ENCODE measurements around the gene TMEM108. TPM values are rescaled to one million over a fixed set of nuclear protein-coding genes. Genes with fewer than 3 reads are reported as not detected.

Gene TMEM108
- total and polyA plus RNA-seq, 10 of the 15 experiments (the other 5 are each of a cell fraction or from before 2014, with no cell fraction given) = 0.02 to 0.58 (median 0.12) TPM; not detected in 5

DNA sequence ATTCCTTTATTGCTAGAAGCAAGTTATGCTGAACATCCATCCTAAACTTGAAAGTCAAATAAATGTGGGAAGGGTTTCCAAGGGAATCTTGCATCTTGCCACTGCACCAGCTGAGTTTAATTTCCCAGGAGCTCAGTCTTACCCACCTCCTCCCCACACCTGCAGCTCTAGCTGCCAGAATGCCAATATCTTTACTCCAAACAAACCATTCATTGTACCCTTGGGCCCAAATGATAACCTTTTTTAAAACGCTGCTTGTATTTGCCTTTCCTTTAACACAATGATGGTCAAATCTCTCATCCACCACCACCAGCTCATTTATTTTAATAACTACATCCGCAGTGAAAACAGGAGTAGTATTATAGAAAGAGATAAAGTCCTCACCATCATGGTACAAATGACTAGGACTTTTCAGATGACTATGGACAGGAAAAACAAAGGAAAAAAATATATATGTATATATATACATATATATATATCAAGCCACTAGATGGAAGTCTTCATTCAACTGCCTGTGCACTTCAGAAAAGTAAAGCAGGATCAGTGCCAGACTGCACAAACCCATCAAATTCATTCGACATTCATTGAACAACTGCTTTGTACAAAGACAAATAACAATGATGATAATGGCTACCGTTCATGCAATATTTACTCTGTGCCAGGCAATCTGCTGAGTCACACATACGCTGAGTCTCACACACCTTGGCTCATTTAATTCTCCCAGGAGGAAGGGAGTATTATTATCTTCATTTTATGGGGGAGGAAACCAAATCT is 405.6 kb downstream of the TMEM108 start:
- ChIA-PET RAD21 (ENCODE audit: unreplicated experiment) (interaction anchor here (0.7 to 3.2 kb wide), 4 partner anchors 32 to 134 kb away, joined by 3 to 22 read pairs (median 8); partner anchors contain the start of gene CDV3), SMC1A (ENCODE audit: uncharacterized antibody, unreplicated experiment) (interaction anchor here (0.7 to 20.4 kb wide), 5 partner anchors 8 to 134 kb away, joined by 3 to 380 read pairs (median 5); no protein-coding TSS in a partner anchor), CTCF (interaction anchor here (0.8 to 1.7 kb wide), 6 partner anchors 13 to 375 kb away, joined by 3 to 10 read pairs (median 4); partner anchors contain the start of gene CDV3), POLR2A (interaction anchor here (0.6 to 1.6 kb wide), 2 partner anchors 125 to 129 kb away, joined by 4 read pairs; partner anchors contain the start of gene CDV3)
- ATAC-seq = no peak
- Histone ChIP-seq H3K4me2 (ENCODE audit: control insufficient read depth, insufficient read depth) (peak overlapping the region; percentile 17), H3K79me2 (ENCODE audit: control insufficient read depth, insufficient read depth, low read length) (no peaks in the 10 kb centered on the region), H3K9ac (ENCODE audit: control insufficient read depth, insufficient read depth, low read length) (no peak overlapping the region), H3K27ac (ENCODE audit: control insufficient read depth, insufficient read depth) (peak overlapping the region; percentile 41), H2AFZ (ENCODE audit: control insufficient read depth, low read depth, low read length) (peak overlapping the region; percentile 57), H3K27me3 (replicated peaks in 1 of 2; ENCODE audit: control insufficient read depth in 2 of 2, insufficient read depth in 2 of 2, low read length in 1 of 2) (no peaks in the 10 kb centered on the region), H3K4me1 (ENCODE audit: control insufficient read depth, insufficient read depth, low read length) (peaks cover 61% of the 10 kb centered on the region), H3K9me3 (replicated peaks; ENCODE audit: control insufficient read depth, insufficient read depth, low read length) (peaks cover 4% of the 10 kb centered on the region; the same call in 2 of the 3 replicates), H3K4me3 (no peak overlapping the region), H4K20me1 (ENCODE audit: control insufficient read depth, insufficient read depth) (no peaks in the 10 kb centered on the region), H3K36me3 (ENCODE audit: control insufficient read depth in 2 of 2, insufficient read depth in 2 of 2, low read length in 1 of 2) (no peaks in the 10 kb centered on the region)
- in situ Hi-C loops (cut with MboI) (no loop called here), intact Hi-C loops (cut with micrococcal nuclease; ENCODE audit: unreplicated experiment) (no loop called here)
- no TSS peak for BruUV-seq (replicated peaks)
- FAIRE-seq = no peak
- DNase-seq (ENCODE audit: low read depth, low spot score) = no peak
- TF ChIP-seq, protein P1, sequence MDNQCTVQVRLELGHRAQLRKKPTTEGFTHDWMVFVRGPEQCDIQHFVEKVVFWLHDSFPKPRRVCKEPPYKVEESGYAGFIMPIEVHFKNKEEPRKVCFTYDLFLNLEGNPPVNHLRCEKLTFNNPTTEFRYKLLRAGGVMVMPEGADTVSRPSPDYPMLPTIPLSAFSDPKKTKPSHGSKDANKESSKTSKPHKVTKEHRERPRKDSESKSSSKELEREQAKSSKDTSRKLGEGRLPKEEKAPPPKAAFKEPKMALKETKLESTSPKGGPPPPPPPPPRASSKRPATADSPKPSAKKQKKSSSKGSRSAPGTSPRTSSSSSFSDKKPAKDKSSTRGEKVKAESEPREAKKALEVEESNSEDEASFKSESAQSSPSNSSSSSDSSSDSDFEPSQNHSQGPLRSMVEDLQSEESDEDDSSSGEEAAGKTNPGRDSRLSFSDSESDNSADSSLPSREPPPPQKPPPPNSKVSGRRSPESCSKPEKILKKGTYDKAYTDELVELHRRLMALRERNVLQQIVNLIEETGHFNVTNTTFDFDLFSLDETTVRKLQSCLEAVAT (IDR thresholded peaks at IDR 0.05) = no peak
- TF ChIP-seq IRF3 (IDR thresholded peaks at IDR 0.05) (no peak), FOXM1 (IDR thresholded peaks at IDR 0.05; ENCODE audit: low read depth, low read length) (no peak), MYB (IDR thresholded peaks at IDR 0.05; ENCODE audit: borderline replicate concordance, low read depth, low read length) (no peak), ATF7 (IDR thresholded peaks at IDR 0.05; ENCODE audit: low read depth) (no peak), MEF2A (IDR thresholded peaks at IDR 0.05; ENCODE audit: insufficient read depth, low read depth, low read length) (0 out of 2 replicates have a peak, but pooled peaks have one; percentile 6), RAD21 (IDR thresholded peaks at IDR 0.05; ENCODE audit: insufficient read depth, low read depth, low read length) (peak; percentile 56; the same call in 1 of the 2 replicates), ZNF24 (IDR thresholded peaks at IDR 0.05) (no peak), IKZF1 (conservative IDR thresholded peaks at IDR 0.05) (no peak), SMAD5 (IDR thresholded peaks at IDR 0.05; ENCODE audit: low read depth) (no peak), SMC3 (IDR thresholded peaks at IDR 0.05; ENCODE audit: borderline replicate concordance, low read length) (peak; percentile 10; the same call in 1 of the 2 replicates), ZZZ3 (IDR thresholded peaks at IDR 0.05; ENCODE audit: control insufficient read depth, insufficient read length, low read depth) (no peak), STAT3 (IDR thresholded peaks at IDR 0.05; ENCODE audit: low read depth, low read length) (no peak), NFIC (IDR thresholded peaks at IDR 0.05; ENCODE audit: low read depth, low read length) (peak; percentile 47)
- TF ChIP-seq, protein P2, sequence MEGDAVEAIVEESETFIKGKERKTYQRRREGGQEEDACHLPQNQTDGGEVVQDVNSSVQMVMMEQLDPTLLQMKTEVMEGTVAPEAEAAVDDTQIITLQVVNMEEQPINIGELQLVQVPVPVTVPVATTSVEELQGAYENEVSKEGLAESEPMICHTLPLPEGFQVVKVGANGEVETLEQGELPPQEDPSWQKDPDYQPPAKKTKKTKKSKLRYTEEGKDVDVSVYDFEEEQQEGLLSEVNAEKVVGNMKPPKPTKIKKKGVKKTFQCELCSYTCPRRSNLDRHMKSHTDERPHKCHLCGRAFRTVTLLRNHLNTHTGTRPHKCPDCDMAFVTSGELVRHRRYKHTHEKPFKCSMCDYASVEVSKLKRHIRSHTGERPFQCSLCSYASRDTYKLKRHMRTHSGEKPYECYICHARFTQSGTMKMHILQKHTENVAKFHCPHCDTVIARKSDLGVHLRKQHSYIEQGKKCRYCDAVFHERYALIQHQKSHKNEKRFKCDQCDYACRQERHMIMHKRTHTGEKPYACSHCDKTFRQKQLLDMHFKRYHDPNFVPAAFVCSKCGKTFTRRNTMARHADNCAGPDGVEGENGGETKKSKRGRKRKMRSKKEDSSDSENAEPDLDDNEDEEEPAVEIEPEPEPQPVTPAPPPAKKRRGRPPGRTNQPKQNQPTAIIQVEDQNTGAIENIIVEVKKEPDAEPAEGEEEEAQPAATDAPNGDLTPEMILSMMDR (IDR thresholded peaks at IDR 0.05 in 2 of 3, conservative IDR thresholded peaks at IDR 0.05 in 1 of 3; ENCODE audit: control insufficient read depth in 2 of 3, extremely low read depth in 1 of 3, insufficient read depth in 1 of 3, low read depth in 3 of 3, low read length in 3 of 3) = peak in 1 of 3 experiments; percentile 16; a peak in 1 of 6 replicates
- 12% methylated on average over 5 of the region's 5 CpGs for WGBS (ENCODE audit: insufficient coverage, insufficient replicate concordance, low lambda C conversion rate, missing lambda C conversion rate)

All from GM12878 (cell line).